Measurements from ENCODE around the gene SLX9. TPM values are rescaled to one million over a fixed set of nuclear protein-coding genes. Genes with fewer than 3 reads are reported as not detected.
A peak's percentile ranks its signal among the peaks of the same experiment; 100 is the strongest.

Gene SLX9
- total RNA-seq, 1 donor from 2014 or later, result 31.8 TPM

- Mint-ChIP-seq H3K4me1 (peaks cover 5% of the 10 kb centered on the region), H3K4me3 (no peak overlapping the region), H3K27me3 (ENCODE audit: low read depth) (no peaks in the 10 kb centered on the region), H3K9me3 (no peaks in the 10 kb centered on the region), H3K36me3 (peaks cover 4% of the 10 kb centered on the region), H3K27ac (no peak overlapping the region)
- TF ChIP-seq CTCF (IDR thresholded peaks at IDR 0.05; ENCODE audit: unreplicated experiment), result no peak
- no peak for DNase-seq (ENCODE audit: low spot score in 2 of 2, unreplicated experiment in 2 of 2)
These were observed 16.0 kb downstream of the SLX9 start for GRCh38 chr21:44955798-44956175.

- Mint-ChIP-seq H3K27me3 (ENCODE audit: low read depth) (no peaks in the 10 kb centered on the region), H3K4me1 (peaks cover 5% of the 10 kb centered on the region), H3K4me3 (no peak overlapping the region), H3K27ac (no peak overlapping the region), H3K36me3 (peaks cover 9% of the 10 kb centered on the region), H3K9me3 (no peaks in the 10 kb centered on the region)
- DNase-seq (ENCODE audit: low spot score in 2 of 2, unreplicated experiment in 2 of 2), result no peak
- TF ChIP-seq CTCF (IDR thresholded peaks at IDR 0.05; ENCODE audit: unreplicated experiment), result no peak
These were observed 16.7 kb downstream of the SLX9 start for GRCh38 chr21:44956356-44957046.

GRCh38 chr21:44957047-44957831 lies 17.4 kb downstream of the SLX9 start:
- no peak for TF ChIP-seq CTCF (IDR thresholded peaks at IDR 0.05; ENCODE audit: unreplicated experiment)
- no peak overlapping the region for H3K4me3 Mint-ChIP-seq
- H3K36me3 Mint-ChIP-seq, result peaks cover 12% of the 10 kb centered on the region
- H3K27me3 Mint-ChIP-seq (ENCODE audit: low read depth), result no peaks in the 10 kb centered on the region
- no peaks in the 10 kb centered on the region for H3K9me3 Mint-ChIP-seq
- no peak for DNase-seq (ENCODE audit: low spot score in 2 of 2, unreplicated experiment in 2 of 2)
- H3K27ac Mint-ChIP-seq, result no peak overlapping the region
- H3K4me1 Mint-ChIP-seq, result peaks cover 8% of the 10 kb centered on the region

GRCh38 chr21:44957901-44958451 lies 18.1 kb downstream of the SLX9 start:
- Mint-ChIP-seq H3K27me3 (ENCODE audit: low read depth) (no peaks in the 10 kb centered on the region), H3K27ac (no peak overlapping the region), H3K9me3 (no peaks in the 10 kb centered on the region), H3K36me3 (peaks cover 14% of the 10 kb centered on the region), H3K4me3 (no peak overlapping the region), H3K4me1 (peaks cover 11% of the 10 kb centered on the region)
- no peak for DNase-seq (ENCODE audit: low spot score in 2 of 2, unreplicated experiment in 2 of 2)
- no peak for TF ChIP-seq CTCF (IDR thresholded peaks at IDR 0.05; ENCODE audit: unreplicated experiment)

- DNase-seq (ENCODE audit: low spot score in 2 of 2, unreplicated experiment in 2 of 2), result no peak
- peaks cover 17% of the 10 kb centered on the region for H3K36me3 Mint-ChIP-seq
These were observed 18.8 kb downstream of the SLX9 start for GRCh38 chr21:44958471-44959191.

More at GRCh38 chr21:44958471-44959191, 18.8 kb downstream of the SLX9 start:
- H3K4me3 Mint-ChIP-seq, result no peak overlapping the region
- no peak for TF ChIP-seq CTCF (IDR thresholded peaks at IDR 0.05; ENCODE audit: unreplicated experiment)
- H3K4me1 Mint-ChIP-seq, result peaks cover 11% of the 10 kb centered on the region
- H3K27me3 Mint-ChIP-seq (ENCODE audit: low read depth), result no peaks in the 10 kb centered on the region
- peak overlapping the region; percentile 66 for H3K27ac Mint-ChIP-seq
- peaks cover 3% of the 10 kb centered on the region for H3K9me3 Mint-ChIP-seq
